ENCODE measurements around the gene SH3BP4.

The SH3BP4 gene

DNA sequence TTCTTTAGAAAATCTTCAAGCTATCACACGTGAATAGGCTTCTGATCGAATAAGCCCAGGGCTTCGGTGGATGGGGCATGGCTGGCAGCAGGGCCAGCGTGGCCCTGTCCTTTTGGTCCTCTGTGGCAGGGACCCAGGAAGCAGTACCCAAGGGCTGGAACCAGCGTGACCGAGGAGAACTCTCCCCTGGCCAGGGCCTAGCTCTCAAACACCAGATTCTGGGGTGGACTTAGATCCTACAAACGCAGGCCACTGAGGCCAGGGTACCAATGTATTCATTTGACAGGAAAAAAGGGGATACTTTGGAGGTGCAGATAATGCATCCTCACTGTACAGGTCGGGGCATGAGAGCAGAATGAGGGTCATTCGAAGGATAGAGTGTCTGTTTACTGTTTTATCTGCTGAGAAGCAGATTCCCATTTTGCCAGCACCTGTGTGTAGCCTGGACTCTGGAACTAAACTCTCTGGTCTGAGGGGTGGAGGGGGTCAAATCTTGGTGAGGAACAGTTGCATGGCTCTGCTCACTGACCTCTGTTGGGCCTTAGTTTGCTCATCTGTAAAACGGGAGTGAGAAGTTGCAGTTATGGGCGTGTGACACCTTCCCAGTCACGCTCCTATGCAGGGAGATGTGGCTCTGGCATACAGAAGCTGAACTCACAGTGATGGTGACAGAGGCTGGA is 51.4 kb downstream of the SH3BP4 start:
- no peak overlapping the region for H3K9ac ChIP-seq (ENCODE audit: low read length in 5 of 5)
- H3K36me3 ChIP-seq (ENCODE audit: control insufficient read depth in 5 of 5, insufficient read depth in 5 of 5, low read length in 5 of 5) = peaks cover 0 to 17% (median 6%) of the 10 kb centered on the region in 5 donors
- no peaks in the 10 kb centered on the region for H3K9me3 ChIP-seq (ENCODE audit: control insufficient read depth in 5 of 5, low read length in 5 of 5)
- no peaks in the 10 kb centered on the region for H3K27me3 ChIP-seq (ENCODE audit: control insufficient read depth in 5 of 5, insufficient read depth in 4 of 5, low read length in 5 of 5)
- no peak overlapping the region for H3K27ac ChIP-seq (ENCODE audit: low read depth, low read length)
- H3K4me3 ChIP-seq (ENCODE audit: low read depth in 1 of 5, low read length in 5 of 5) = no peak overlapping the region
- H3K4me1 ChIP-seq (ENCODE audit: control insufficient read depth in 5 of 5, insufficient read depth in 5 of 5, low read length in 5 of 5) = peaks cover 0 to 13% (median 10%) of the 10 kb centered on the region in 5 donors

DNA sequence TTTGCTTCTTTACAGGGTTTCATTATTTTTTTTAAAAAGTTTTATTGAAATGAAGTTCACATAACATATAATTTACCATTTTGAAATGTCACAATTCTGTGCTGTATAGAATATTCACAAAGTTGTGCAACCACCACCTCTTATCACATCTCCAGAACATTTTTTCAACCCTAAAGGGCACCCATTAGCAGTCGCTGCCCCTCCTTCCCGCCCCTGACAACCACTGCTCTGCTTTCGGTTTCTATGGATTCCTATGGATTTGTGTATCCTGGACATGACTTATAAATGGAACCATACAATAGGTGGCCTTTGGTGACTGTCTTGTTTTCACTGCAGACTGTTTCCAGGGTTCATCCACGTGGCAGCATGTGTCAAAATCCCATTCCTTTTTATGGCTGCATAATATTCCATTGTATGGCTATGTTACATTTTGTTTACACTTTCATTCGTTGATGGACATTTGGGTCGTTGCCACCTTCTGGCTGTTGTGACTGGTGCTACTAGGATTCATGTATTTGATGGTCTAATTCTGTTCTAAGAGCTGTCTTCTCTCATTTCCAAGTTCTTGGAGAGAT is 52.6 kb downstream of the SH3BP4 start:
- peaks cover 0 to 10% (median 0%) of the 10 kb centered on the region in 5 donors for H3K36me3 ChIP-seq (ENCODE audit: control insufficient read depth in 5 of 5, insufficient read depth in 5 of 5, low read length in 5 of 5)
- no peak overlapping the region for H3K27ac ChIP-seq (ENCODE audit: low read depth, low read length)
- no peak overlapping the region for H3K4me3 ChIP-seq (ENCODE audit: low read depth in 1 of 5, low read length in 5 of 5)
- H3K9me3 ChIP-seq (ENCODE audit: control insufficient read depth in 5 of 5, low read length in 5 of 5) = no peaks in the 10 kb centered on the region
- H3K4me1 ChIP-seq (ENCODE audit: control insufficient read depth in 5 of 5, insufficient read depth in 5 of 5, low read length in 5 of 5) = peaks cover 0 to 14% (median 13%) of the 10 kb centered on the region in 5 donors
- H3K27me3 ChIP-seq (ENCODE audit: control insufficient read depth in 5 of 5, insufficient read depth in 4 of 5, low read length in 5 of 5) = no peaks in the 10 kb centered on the region
- H3K9ac ChIP-seq (ENCODE audit: low read length in 5 of 5) = no peak overlapping the region

DNA sequence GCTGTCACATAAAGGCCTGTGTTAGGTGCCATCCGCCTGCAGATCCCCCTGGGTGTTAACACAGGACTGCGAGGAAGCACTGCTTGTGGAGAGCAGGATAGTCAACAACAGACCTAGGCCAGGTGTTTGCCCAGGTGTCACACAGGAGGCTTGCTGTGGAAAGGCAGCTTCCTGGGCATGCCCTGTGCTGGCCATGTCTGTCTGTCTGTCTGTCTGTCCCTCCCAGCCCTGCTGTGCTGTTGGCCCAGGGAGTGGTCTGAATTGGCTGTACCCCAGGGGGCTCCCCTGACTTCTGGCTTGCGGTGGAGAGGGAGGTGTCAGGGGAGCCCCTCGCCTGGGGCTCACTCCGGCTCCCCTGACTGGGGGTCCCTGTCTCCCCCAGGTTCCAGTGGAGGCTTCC is 53.2 kb downstream of the SH3BP4 start:
- no peak overlapping the region for H3K4me3 ChIP-seq (ENCODE audit: low read depth in 1 of 5, low read length in 5 of 5)
- H3K27ac ChIP-seq (ENCODE audit: low read depth, low read length) = no peak overlapping the region
- no peak overlapping the region for H3K9ac ChIP-seq (ENCODE audit: low read length in 5 of 5)
- H3K9me3 ChIP-seq (ENCODE audit: control insufficient read depth in 5 of 5, low read length in 5 of 5) = no peaks in the 10 kb centered on the region
- peaks cover 0 to 14% (median 13%) of the 10 kb centered on the region in 5 donors for H3K4me1 ChIP-seq (ENCODE audit: control insufficient read depth in 5 of 5, insufficient read depth in 5 of 5, low read length in 5 of 5)
- peaks cover 0 to 6% (median 0%) of the 10 kb centered on the region in 5 donors for H3K36me3 ChIP-seq (ENCODE audit: control insufficient read depth in 5 of 5, insufficient read depth in 5 of 5, low read length in 5 of 5)
- H3K27me3 ChIP-seq (ENCODE audit: control insufficient read depth in 5 of 5, insufficient read depth in 4 of 5, low read length in 5 of 5) = no peaks in the 10 kb centered on the region

DNA sequence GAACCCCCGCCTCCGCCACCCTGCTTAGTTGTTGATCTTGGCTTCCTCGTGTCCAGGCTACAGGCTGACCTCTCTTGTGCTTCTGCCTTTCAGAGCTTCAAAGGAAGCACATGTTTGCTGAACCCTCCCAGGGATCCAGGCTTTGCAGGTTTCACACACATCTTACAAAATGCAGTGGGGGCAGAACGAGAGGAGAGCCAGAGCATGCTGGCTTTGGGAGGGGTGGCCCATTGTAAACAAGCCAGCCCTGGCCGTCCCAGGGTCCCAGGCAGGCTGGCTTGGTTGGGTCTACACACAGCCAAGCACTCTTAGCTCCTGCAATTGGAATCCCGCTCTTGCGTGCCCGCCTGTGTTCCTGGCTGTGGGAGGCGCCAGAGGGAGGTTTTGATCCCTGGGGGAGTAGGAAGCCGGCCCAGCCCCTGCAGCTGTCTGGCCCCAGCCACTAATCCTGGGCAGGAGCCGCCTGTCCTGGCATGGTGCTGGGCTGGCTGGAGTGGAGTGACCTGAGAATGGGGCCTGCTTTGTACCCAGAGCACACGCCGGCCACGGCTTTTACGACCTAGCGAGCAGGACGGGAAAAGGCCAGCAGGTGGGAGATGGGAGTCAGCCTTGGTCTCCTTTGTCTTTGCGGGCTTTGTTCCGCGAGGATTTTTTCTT is 53.9 kb downstream of the SH3BP4 start:
- Histone ChIP-seq H3K4me3 (ENCODE audit: low read depth in 1 of 5, low read length in 5 of 5) (no peak overlapping the region), H3K4me1 (ENCODE audit: control insufficient read depth in 5 of 5, insufficient read depth in 5 of 5, low read length in 5 of 5) (peaks cover 1 to 21% (median 16%) of the 10 kb centered on the region in 5 donors), H3K9ac (ENCODE audit: low read length in 5 of 5) (no peak overlapping the region), H3K27me3 (ENCODE audit: control insufficient read depth in 5 of 5, insufficient read depth in 4 of 5, low read length in 5 of 5) (no peaks in the 10 kb centered on the region), H3K9me3 (ENCODE audit: control insufficient read depth in 5 of 5, low read length in 5 of 5) (no peaks in the 10 kb centered on the region), H3K36me3 (ENCODE audit: control insufficient read depth in 5 of 5, insufficient read depth in 5 of 5, low read length in 5 of 5) (peaks cover 0 to under 1% (median 0%) of the 10 kb centered on the region in 5 donors), H3K27ac (ENCODE audit: low read depth, low read length) (no peak overlapping the region)

DNA sequence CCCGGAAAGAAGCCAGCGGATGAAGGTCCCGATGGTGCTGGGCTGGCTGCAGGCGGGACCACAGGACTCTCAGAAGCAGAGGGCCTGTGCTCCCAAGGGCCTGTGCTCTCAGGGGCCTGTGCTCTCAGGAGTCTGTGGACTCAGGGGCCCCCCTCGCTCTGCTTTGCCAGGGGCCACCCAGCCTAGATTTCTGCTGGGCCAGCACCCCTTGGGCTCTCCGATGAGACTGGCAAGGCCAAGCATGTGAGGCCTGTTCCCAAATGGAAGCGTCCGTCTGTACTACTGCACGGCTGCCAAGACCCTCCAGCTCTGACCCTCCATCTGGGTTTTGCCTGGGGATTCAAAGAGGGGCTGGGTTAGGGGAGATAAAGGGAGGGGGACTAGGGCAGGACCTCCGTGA is 54.6 kb downstream of the SH3BP4 start:
- H3K27ac ChIP-seq (ENCODE audit: low read depth, low read length) = no peak overlapping the region
- H3K9me3 ChIP-seq (ENCODE audit: control insufficient read depth in 5 of 5, low read length in 5 of 5) = no peaks in the 10 kb centered on the region
- no peaks in the 10 kb centered on the region for H3K36me3 ChIP-seq (ENCODE audit: control insufficient read depth in 5 of 5, insufficient read depth in 5 of 5, low read length in 5 of 5)
- no peaks in the 10 kb centered on the region for H3K27me3 ChIP-seq (ENCODE audit: control insufficient read depth in 5 of 5, insufficient read depth in 4 of 5, low read length in 5 of 5)
- H3K4me3 ChIP-seq (ENCODE audit: low read depth in 1 of 5, low read length in 5 of 5) = no peak overlapping the region
- peaks cover 1 to 24% (median 16%) of the 10 kb centered on the region in 5 donors for H3K4me1 ChIP-seq (ENCODE audit: control insufficient read depth in 5 of 5, insufficient read depth in 5 of 5, low read length in 5 of 5)
- H3K9ac ChIP-seq (ENCODE audit: low read length in 5 of 5) = no peak overlapping the region

DNA sequence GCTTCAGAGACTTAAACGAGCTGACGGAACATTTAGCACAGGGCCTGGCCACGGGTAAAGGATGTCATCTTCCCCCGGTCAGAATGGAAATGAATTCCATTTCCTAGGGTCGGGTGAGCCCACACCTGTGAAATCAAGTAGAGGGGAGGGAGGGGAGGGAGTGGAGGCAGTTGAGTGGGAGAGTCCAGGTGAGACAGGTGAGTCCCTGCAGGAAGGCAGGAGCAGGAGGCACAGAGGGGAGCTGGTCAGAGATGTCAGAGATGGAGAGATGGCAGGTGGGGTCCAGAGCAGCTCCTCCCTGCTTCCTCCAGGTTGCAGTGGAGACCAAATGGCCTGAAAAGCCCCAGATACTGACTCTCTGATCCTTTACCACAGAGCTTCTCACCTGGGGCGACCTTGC is 55.2 kb downstream of the SH3BP4 start:
- Histone ChIP-seq H3K27me3 (ENCODE audit: control insufficient read depth in 5 of 5, insufficient read depth in 4 of 5, low read length in 5 of 5) (no peaks in the 10 kb centered on the region), H3K27ac (ENCODE audit: low read depth, low read length) (no peak overlapping the region), H3K36me3 (ENCODE audit: control insufficient read depth in 5 of 5, insufficient read depth in 5 of 5, low read length in 5 of 5) (no peaks in the 10 kb centered on the region), H3K9me3 (ENCODE audit: control insufficient read depth in 5 of 5, low read length in 5 of 5) (no peaks in the 10 kb centered on the region), H3K9ac (ENCODE audit: low read length in 5 of 5) (no peak overlapping the region), H3K4me3 (ENCODE audit: low read depth in 1 of 5, low read length in 5 of 5) (no peak overlapping the region), H3K4me1 (ENCODE audit: control insufficient read depth in 5 of 5, insufficient read depth in 5 of 5, low read length in 5 of 5) (peaks cover 1 to 24% (median 17%) of the 10 kb centered on the region in 5 donors)

DNA sequence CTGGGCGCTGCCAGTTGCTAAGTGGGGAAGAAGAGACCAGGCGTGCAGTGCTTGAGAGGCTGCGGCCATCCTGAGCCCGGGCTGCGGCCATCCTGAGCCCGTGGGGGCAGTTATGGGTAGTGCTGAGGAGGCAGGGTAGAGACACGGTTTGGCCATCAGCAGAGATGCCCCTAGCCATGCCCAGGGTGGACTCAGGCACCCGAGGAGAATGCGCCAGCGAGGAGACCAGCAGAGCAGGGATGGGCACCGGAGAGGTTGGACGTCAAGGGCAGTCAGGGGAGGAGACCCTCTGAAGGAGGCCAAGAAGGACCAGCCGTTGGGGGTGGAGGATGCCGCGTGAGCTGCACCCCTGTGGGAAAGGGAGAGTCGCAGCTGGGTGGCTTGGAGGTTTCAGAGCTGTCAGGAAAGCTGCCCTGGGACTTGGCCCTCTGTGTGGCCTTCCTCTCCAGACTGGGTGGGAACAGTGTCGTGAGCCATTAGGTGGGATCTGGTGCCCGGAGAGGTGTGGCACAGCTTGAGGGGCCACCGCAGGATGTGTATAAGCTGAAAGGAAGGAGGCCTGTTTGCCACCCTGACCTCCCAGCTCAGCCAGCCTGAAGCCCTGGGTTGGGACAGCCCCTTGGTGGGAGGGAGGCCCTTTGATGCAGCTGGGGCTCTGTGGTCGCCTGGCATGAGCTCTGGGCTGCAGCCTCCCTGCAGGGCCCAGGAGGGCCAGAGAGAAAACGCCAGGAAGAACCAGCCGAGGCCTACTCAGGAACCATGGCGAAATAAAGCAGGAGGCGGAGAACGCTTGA is 56.0 kb downstream of the SH3BP4 start:
- no peak overlapping the region for H3K9ac ChIP-seq (ENCODE audit: low read length in 5 of 5)
- H3K27me3 ChIP-seq (ENCODE audit: control insufficient read depth in 5 of 5, insufficient read depth in 4 of 5, low read length in 5 of 5) = no peaks in the 10 kb centered on the region
- H3K4me3 ChIP-seq (ENCODE audit: low read depth in 1 of 5, low read length in 5 of 5) = no peak overlapping the region
- H3K36me3 ChIP-seq (ENCODE audit: control insufficient read depth in 5 of 5, insufficient read depth in 5 of 5, low read length in 5 of 5) = no peaks in the 10 kb centered on the region
- H3K4me1 ChIP-seq (ENCODE audit: control insufficient read depth in 5 of 5, insufficient read depth in 5 of 5, low read length in 5 of 5) = peaks cover 1 to 24% (median 18%) of the 10 kb centered on the region in 5 donors
- H3K9me3 ChIP-seq (ENCODE audit: control insufficient read depth in 5 of 5, low read length in 5 of 5) = no peaks in the 10 kb centered on the region
- H3K27ac ChIP-seq (ENCODE audit: low read depth, low read length) = no peak overlapping the region

DNA sequence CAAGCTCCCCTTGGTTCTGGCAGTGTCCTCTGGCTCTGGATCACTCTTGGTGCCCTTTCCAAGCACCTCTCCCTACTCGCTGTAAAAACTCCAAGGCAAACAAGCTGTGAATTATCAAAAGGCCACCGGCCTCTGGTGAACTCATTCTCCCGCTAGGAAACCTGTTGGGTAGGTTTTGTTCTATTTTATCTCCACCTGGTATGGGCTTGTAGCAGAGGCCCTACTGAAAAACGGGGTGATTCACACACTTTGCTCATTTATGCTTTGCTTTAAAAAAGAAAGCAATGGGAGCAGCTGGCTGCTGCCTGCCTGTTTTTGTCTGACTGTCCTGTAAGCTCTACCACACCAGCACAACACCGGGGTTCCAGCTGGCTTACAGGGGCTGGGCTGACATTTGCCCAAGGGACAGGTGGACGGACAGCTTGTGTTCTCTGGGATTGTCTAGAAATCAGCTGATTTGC is 56.8 kb downstream of the SH3BP4 start:
- Histone ChIP-seq H3K4me1 (ENCODE audit: control insufficient read depth in 5 of 5, insufficient read depth in 5 of 5, low read length in 5 of 5) (peaks cover 1 to 24% (median 18%) of the 10 kb centered on the region in 5 donors), H3K27ac (ENCODE audit: low read depth, low read length) (no peak overlapping the region), H3K4me3 (ENCODE audit: low read depth in 1 of 5, low read length in 5 of 5) (no peak overlapping the region), H3K27me3 (ENCODE audit: control insufficient read depth in 5 of 5, insufficient read depth in 4 of 5, low read length in 5 of 5) (no peaks in the 10 kb centered on the region), H3K9ac (ENCODE audit: low read length in 5 of 5) (no peak overlapping the region), H3K9me3 (ENCODE audit: control insufficient read depth in 5 of 5, low read length in 5 of 5) (no peaks in the 10 kb centered on the region), H3K36me3 (ENCODE audit: control insufficient read depth in 5 of 5, insufficient read depth in 5 of 5, low read length in 5 of 5) (no peaks in the 10 kb centered on the region)

DNA sequence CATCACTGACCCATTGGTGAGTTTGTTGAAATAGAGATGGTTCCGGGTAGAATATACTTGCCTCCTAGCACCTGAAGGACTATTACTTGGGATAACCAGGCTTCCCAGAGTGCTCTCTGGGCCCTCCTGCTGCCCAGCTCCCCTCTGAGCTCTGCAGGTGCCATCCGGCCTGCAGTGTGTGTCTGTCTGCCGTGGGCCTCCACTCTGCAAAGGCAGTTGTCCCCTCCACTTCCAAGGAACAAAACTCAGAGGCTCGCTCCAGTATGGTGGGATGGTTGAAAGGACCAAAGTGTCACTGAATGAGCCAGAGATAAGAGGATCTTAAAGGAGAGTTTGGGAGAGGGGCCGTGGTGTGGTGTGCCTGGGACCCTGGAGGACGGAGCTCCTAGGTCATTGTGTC is 57.3 kb downstream of the SH3BP4 start:
- H3K27me3 ChIP-seq (ENCODE audit: control insufficient read depth in 5 of 5, insufficient read depth in 4 of 5, low read length in 5 of 5) = no peaks in the 10 kb centered on the region
- H3K27ac ChIP-seq (ENCODE audit: low read depth, low read length) = no peak overlapping the region
- H3K9ac ChIP-seq (ENCODE audit: low read length in 5 of 5) = no peak overlapping the region
- H3K36me3 ChIP-seq (ENCODE audit: control insufficient read depth in 5 of 5, insufficient read depth in 5 of 5, low read length in 5 of 5) = no peaks in the 10 kb centered on the region
- H3K4me1 ChIP-seq (ENCODE audit: control insufficient read depth in 5 of 5, insufficient read depth in 5 of 5, low read length in 5 of 5) = peaks cover 1 to 24% (median 18%) of the 10 kb centered on the region in 5 donors
- H3K9me3 ChIP-seq (ENCODE audit: control insufficient read depth in 5 of 5, low read length in 5 of 5) = no peaks in the 10 kb centered on the region
- H3K4me3 ChIP-seq (ENCODE audit: low read depth in 1 of 5, low read length in 5 of 5) = no peak overlapping the region
